ENCODE measurements around the gene LRIG3.
"Not testable (repeated sequence)": the region's sequence is repeated elsewhere in the genome, so short reads cannot be mapped to it uniquely, and the experiment has no call there.

LRIG3 gene

GRCh38 chr12:58858030-58858429 is 62.3 kb downstream of the LRIG3 start:
- no peak for DNase-seq

GRCh38 chr12:58857206-58857605 is 63.1 kb downstream of the LRIG3 start:
- DNase-seq, result not testable (repeated sequence)

- DNase-seq, result not testable (repeated sequence)
Measured at GRCh38 chr12:58855630-58856029, 64.7 kb downstream of the LRIG3 start.

GRCh38 chr12:58850826-58851225 is 69.5 kb downstream of the LRIG3 start:
- DNase-seq, result no peak

GRCh38 chr12:58847901-58848600 is 72.3 kb downstream of the LRIG3 start:
- no peak for DNase-seq

GRCh38 chr12:58844161-58844560 is 76.1 kb downstream of the LRIG3 start:
- no peak for DNase-seq

- DNase-seq, result peak in 1 of 58 donors; percentile 9
Measured at GRCh38 chr12:58841058-58841798, 79.1 kb downstream of the LRIG3 start.

GRCh38 chr12:58833853-58834252 is 86.5 kb downstream of the LRIG3 start:
- no peak for DNase-seq

- no peak for DNase-seq
Measured at GRCh38 chr12:58832920-58833319, 87.4 kb downstream of the LRIG3 start.

Data from anterior cingulate cortex (tissue), 58 donors.